NCI-H2107 treated with DMSO at 0.1 percent for 48 hours (cell line): ENCODE measurements around the gene RC3H2.

Source experiments
- DNase-seq: peaks from one replicate; lab custom pipeline; 2025; ENCODE audit not compliant: unreplicated experiment; lab: John Stamatoyannopoulos, UW

The RC3H2 gene

GRCh38 chr9:122807271-122807900 lies 97.8 kb downstream of the RC3H2 start:
- DNase-seq: no peak

GRCh38 chr9:122806661-122807060 lies 98.5 kb downstream of the RC3H2 start:
- DNase-seq: no peak

GRCh38 chr9:122800066-122801060 lies 104.8 kb downstream of the RC3H2 start, which contains the start of gene OR1K1:
Gene OR1K1, plus strand, starts transcription at chr9:122800123. Its CDS starts 0 bp downstream, at chr9:122800123.
- DNase-seq: no peak

- DNase-seq: no peak
These were observed 107.7 kb downstream of the RC3H2 start for GRCh38 chr9:122797316-122798063.
